ENCODE results near the gene EYS.
"Not testable (repeated sequence)": the region's sequence is repeated elsewhere in the genome, so short reads cannot be mapped to it uniquely, and the experiment has no call there.

Gene EYS

DNA sequence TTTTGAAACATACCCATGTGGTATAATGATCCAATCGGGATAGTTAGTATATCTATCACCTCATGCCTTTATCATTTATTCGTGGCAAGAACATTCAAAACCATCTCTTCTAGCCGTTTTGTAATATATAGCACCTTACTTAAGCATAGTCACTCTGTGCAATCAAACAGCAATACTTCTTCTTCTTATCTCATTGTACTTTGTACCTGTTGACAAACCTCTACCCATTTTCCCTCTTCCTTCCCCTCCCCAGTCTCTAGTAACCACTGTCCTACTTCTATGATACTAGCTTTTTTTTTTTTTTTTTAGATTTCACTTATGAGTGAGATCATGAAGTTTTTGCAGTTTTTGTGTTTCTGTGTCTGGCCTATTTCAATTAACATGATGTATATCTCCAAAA lies 296.7 kb downstream of the EYS start:
- Histone ChIP-seq H3K27me3 (ENCODE audit: control insufficient read depth in 2 of 2, insufficient read depth in 2 of 2, low read length in 2 of 2) (no peaks in the 10 kb centered on the region), H3K9ac (ENCODE audit: low read depth in 1 of 2, low read length in 2 of 2) (no peak overlapping the region), H3K9me3 (ENCODE audit: control insufficient read depth in 2 of 2, low read length in 2 of 2) (no peaks in the 10 kb centered on the region)

GRCh38 chr6:65402564-65402963 lies 304.5 kb downstream of the EYS start:
- H3K36me3 ChIP-seq (ENCODE audit: control insufficient read depth in 2 of 2, insufficient read depth in 2 of 2, low read length in 2 of 2) = no peaks in the 10 kb centered on the region
- H3K4me3 ChIP-seq (ENCODE audit: low read length in 2 of 2) = no peak overlapping the region
- H3K9me3 ChIP-seq (ENCODE audit: control insufficient read depth in 2 of 2, low read length in 2 of 2) = no peaks in the 10 kb centered on the region
- no peaks in the 10 kb centered on the region for H3K4me1 ChIP-seq (ENCODE audit: control insufficient read depth in 2 of 2, insufficient read depth in 2 of 2, low read length in 2 of 2)
- H3K27me3 ChIP-seq (ENCODE audit: control insufficient read depth in 2 of 2, insufficient read depth in 2 of 2, low read length in 2 of 2) = no peaks in the 10 kb centered on the region
- H3K27ac ChIP-seq (ENCODE audit: low read depth in 2 of 2, low read length in 2 of 2) = no peak overlapping the region
- H3K9ac ChIP-seq (ENCODE audit: low read depth in 1 of 2, low read length in 2 of 2) = no peak overlapping the region

More for the DNA sequence above, 296.7 kb downstream of the EYS start:
- Histone ChIP-seq H3K4me3 (ENCODE audit: low read length in 2 of 2) (no peak overlapping the region), H3K27ac (ENCODE audit: low read depth in 2 of 2, low read length in 2 of 2) (no peak overlapping the region), H3K36me3 (ENCODE audit: control insufficient read depth in 2 of 2, insufficient read depth in 2 of 2, low read length in 2 of 2) (no peaks in the 10 kb centered on the region), H3K4me1 (ENCODE audit: control insufficient read depth in 2 of 2, insufficient read depth in 2 of 2, low read length in 2 of 2) (no peaks in the 10 kb centered on the region)

DNA sequence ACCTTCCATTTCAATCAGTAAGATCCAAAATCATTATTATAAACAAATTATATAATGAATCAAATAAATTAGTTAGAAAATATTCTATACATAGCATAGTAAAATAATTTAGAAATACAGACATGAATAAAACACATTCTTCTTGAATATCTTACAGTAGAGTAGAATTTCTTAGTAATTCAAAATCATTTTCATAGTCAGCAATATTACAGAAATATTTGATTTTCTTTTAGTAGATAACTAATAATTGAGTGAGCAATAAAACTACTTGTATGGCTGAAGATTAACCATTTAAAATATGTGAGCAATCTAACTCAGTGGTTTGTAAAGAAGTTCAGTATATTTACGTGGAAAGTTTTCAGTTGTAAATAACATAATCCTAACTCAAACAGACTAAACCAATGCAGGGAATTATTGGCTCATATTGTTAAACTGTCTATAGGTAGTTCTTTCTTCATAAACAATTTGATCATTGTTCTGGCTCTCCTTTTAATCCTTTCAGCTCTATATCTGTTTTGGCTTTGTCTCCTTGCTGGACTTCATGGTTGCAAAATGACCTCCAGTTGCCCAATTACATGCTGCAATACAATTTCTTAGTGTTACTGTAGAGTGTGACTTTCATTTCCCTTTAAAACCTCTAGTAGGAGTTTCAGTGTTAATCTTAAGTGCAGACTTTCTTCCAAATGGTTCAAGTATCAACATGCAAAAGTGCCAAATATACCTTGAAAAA lies 307.5 kb downstream of the EYS start:
- Histone ChIP-seq H3K27me3 (ENCODE audit: control insufficient read depth in 2 of 2, insufficient read depth in 2 of 2, low read length in 2 of 2) (no peaks in the 10 kb centered on the region), H3K27ac (ENCODE audit: low read depth in 2 of 2, low read length in 2 of 2) (no peak overlapping the region), H3K4me3 (ENCODE audit: low read length in 2 of 2) (no peak overlapping the region), H3K9me3 (ENCODE audit: control insufficient read depth in 2 of 2, low read length in 2 of 2) (no peaks in the 10 kb centered on the region), H3K9ac (ENCODE audit: low read depth in 1 of 2, low read length in 2 of 2) (no peak overlapping the region), H3K4me1 (ENCODE audit: control insufficient read depth in 2 of 2, insufficient read depth in 2 of 2, low read length in 2 of 2) (no peaks in the 10 kb centered on the region), H3K36me3 (ENCODE audit: control insufficient read depth in 2 of 2, insufficient read depth in 2 of 2, low read length in 2 of 2) (no peaks in the 10 kb centered on the region)

GRCh38 chr6:65398851-65399250 lies 308.2 kb downstream of the EYS start:
- Histone ChIP-seq H3K4me1 (ENCODE audit: control insufficient read depth in 2 of 2, insufficient read depth in 2 of 2, low read length in 2 of 2) (no peaks in the 10 kb centered on the region), H3K27me3 (ENCODE audit: control insufficient read depth in 2 of 2, insufficient read depth in 2 of 2, low read length in 2 of 2) (no peaks in the 10 kb centered on the region), H3K27ac (ENCODE audit: low read depth in 2 of 2, low read length in 2 of 2) (no peak overlapping the region), H3K4me3 (ENCODE audit: low read length in 2 of 2) (no peak overlapping the region), H3K9me3 (ENCODE audit: control insufficient read depth in 2 of 2, low read length in 2 of 2) (no peaks in the 10 kb centered on the region), H3K36me3 (ENCODE audit: control insufficient read depth in 2 of 2, insufficient read depth in 2 of 2, low read length in 2 of 2) (no peaks in the 10 kb centered on the region), H3K9ac (ENCODE audit: low read depth in 1 of 2, low read length in 2 of 2) (no peak overlapping the region)

DNA sequence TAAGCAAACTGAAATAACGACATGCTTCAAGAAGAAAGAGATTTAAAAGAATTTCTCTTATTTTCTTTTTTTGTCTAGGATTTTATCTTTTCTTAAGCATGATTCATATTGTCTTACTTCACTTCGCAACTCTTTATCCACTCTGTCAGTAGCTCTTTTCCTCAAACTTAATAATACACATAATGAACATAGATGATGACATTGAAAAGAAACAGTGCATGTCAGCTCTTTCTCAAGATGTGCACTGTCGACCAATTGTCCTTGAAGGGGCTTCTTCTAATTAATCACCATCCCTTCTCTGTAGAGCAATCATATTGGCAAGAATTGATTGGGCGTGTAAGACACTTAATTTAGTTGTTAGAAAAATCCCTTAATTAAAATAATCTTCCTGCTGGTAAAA lies 356.5 kb downstream of the EYS start:
- H3K9ac ChIP-seq (ENCODE audit: low read depth in 1 of 2, low read length in 2 of 2) = no peak overlapping the region
- H3K4me1 ChIP-seq (ENCODE audit: control insufficient read depth in 2 of 2, insufficient read depth in 2 of 2, low read length in 2 of 2) = no peaks in the 10 kb centered on the region
- no peak overlapping the region for H3K4me3 ChIP-seq (ENCODE audit: low read length in 2 of 2)
- H3K9me3 ChIP-seq (ENCODE audit: control insufficient read depth in 2 of 2, low read length in 2 of 2) = no peaks in the 10 kb centered on the region
- H3K27me3 ChIP-seq (ENCODE audit: control insufficient read depth in 2 of 2, insufficient read depth in 2 of 2, low read length in 2 of 2) = no peaks in the 10 kb centered on the region
- H3K27ac ChIP-seq (ENCODE audit: low read depth in 2 of 2, low read length in 2 of 2) = no peak overlapping the region
- no peaks in the 10 kb centered on the region for H3K36me3 ChIP-seq (ENCODE audit: control insufficient read depth in 2 of 2, insufficient read depth in 2 of 2, low read length in 2 of 2)

DNA sequence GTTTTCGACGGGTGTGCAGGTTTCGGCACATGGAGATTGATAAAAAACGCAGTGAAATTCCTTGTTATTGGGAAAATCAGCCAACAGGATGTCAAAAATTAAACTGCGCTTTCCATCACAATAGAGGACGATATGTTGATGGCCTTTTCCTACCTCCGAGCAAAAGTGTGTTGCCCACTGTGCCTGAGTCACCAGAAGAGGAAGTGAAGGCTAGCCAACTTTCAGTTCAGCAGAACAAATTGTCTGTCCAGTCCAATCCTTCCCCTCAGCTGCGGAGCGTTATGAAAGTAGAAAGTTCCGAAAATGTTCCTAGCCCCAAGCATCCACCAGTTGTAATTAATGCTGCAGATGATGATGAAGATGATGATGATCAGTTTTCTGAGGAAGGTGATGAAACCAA lies 404.4 kb downstream of the EYS start:
- H3K27ac ChIP-seq (ENCODE audit: low read depth in 2 of 2, low read length in 2 of 2); H3K27me3 ChIP-seq (ENCODE audit: control insufficient read depth in 2 of 2, insufficient read depth in 2 of 2, low read length in 2 of 2); H3K4me1 ChIP-seq (ENCODE audit: control insufficient read depth in 2 of 2, insufficient read depth in 2 of 2, low read length in 2 of 2); H3K36me3 ChIP-seq (ENCODE audit: control insufficient read depth in 2 of 2, insufficient read depth in 2 of 2, low read length in 2 of 2); H3K9me3 ChIP-seq (ENCODE audit: control insufficient read depth in 2 of 2, low read length in 2 of 2); H3K9ac ChIP-seq (ENCODE audit: low read depth in 1 of 2, low read length in 2 of 2); H3K4me3 ChIP-seq (ENCODE audit: low read length in 2 of 2): not testable (repeated sequence)

DNA sequence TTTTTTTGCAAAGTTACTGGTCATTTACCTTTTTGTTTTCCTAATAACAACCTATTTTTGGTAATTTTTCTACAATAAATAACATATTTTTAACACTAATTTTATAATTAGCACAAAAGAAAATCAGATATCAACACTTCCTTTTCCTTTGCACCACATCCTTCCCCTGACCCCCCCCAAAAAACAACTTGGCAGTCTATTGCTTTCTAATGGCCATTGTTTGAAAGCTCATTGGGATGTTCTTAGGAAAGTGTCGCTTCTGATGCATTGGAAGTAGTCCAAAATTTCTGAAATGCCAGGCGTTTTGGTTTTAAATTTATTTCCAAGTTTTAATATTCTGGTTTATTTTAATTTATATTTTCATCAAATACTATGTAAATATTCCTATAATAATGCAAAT lies 407.8 kb downstream of the EYS start:
- no peak overlapping the region for H3K9ac ChIP-seq (ENCODE audit: low read depth in 1 of 2, low read length in 2 of 2)
- no peaks in the 10 kb centered on the region for H3K4me1 ChIP-seq (ENCODE audit: control insufficient read depth in 2 of 2, insufficient read depth in 2 of 2, low read length in 2 of 2)
- H3K27me3 ChIP-seq (ENCODE audit: control insufficient read depth in 2 of 2, insufficient read depth in 2 of 2, low read length in 2 of 2) = no peaks in the 10 kb centered on the region
- no peak overlapping the region for H3K27ac ChIP-seq (ENCODE audit: low read depth in 2 of 2, low read length in 2 of 2)
- H3K4me3 ChIP-seq (ENCODE audit: low read length in 2 of 2) = no peak overlapping the region
- H3K9me3 ChIP-seq (ENCODE audit: control insufficient read depth in 2 of 2, low read length in 2 of 2) = no peaks in the 10 kb centered on the region
- no peaks in the 10 kb centered on the region for H3K36me3 ChIP-seq (ENCODE audit: control insufficient read depth in 2 of 2, insufficient read depth in 2 of 2, low read length in 2 of 2)

DNA sequence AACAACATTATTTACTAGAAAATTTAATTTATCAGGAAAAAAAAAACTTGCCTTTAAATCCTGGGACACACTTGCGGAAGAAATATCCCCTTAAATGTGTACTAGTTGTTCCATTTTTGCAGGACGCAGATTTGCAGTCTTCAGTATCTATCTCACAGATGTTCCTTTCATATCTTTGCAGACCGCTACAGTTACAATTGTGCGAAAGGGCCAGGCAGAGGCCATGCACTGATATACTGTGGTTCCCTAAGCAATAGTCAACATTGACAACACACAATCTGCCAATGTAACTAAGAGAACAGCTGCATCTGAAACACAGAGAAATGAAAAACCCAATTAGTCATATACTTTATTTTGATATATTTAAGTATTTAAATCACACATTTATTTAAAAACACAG lies 411.2 kb downstream of the EYS start:
- no peak overlapping the region for H3K9ac ChIP-seq (ENCODE audit: low read depth in 1 of 2, low read length in 2 of 2)
- H3K4me3 ChIP-seq (ENCODE audit: low read length in 2 of 2) = no peak overlapping the region
- no peaks in the 10 kb centered on the region for H3K9me3 ChIP-seq (ENCODE audit: control insufficient read depth in 2 of 2, low read length in 2 of 2)
- no peaks in the 10 kb centered on the region for H3K36me3 ChIP-seq (ENCODE audit: control insufficient read depth in 2 of 2, insufficient read depth in 2 of 2, low read length in 2 of 2)
- H3K27me3 ChIP-seq (ENCODE audit: control insufficient read depth in 2 of 2, insufficient read depth in 2 of 2, low read length in 2 of 2) = no peaks in the 10 kb centered on the region
- no peaks in the 10 kb centered on the region for H3K4me1 ChIP-seq (ENCODE audit: control insufficient read depth in 2 of 2, insufficient read depth in 2 of 2, low read length in 2 of 2)
- H3K27ac ChIP-seq (ENCODE audit: low read depth in 2 of 2, low read length in 2 of 2) = no peak overlapping the region

DNA sequence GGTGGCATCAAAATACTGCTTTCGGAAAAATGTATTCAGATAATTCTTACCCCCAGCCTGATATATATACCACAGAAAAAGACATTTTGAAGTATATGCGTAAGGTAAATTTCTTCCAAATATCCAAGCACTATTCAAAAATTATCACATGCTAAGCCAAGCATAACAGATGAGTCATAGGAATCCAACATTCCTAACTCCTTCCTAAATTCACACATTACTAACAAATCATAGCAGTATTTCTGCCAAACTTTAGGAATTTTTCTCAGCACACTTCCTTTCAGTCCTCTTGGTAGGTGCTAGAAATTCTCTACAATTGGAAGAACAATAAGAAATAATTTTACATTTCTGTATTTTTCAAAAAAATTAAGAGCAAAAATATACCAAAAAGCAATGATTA lies 417.5 kb downstream of the EYS start:
- Histone ChIP-seq H3K36me3 (ENCODE audit: control insufficient read depth in 2 of 2, insufficient read depth in 2 of 2, low read length in 2 of 2) (no peaks in the 10 kb centered on the region), H3K27ac (ENCODE audit: low read depth in 2 of 2, low read length in 2 of 2) (no peak overlapping the region), H3K4me3 (ENCODE audit: low read length in 2 of 2) (no peak overlapping the region)

GRCh38 chr6:65285275-65285674 lies 421.8 kb downstream of the EYS start:
- Histone ChIP-seq H3K36me3 (ENCODE audit: control insufficient read depth in 2 of 2, insufficient read depth in 2 of 2, low read length in 2 of 2) (no peaks in the 10 kb centered on the region), H3K27me3 (ENCODE audit: control insufficient read depth in 2 of 2, insufficient read depth in 2 of 2, low read length in 2 of 2) (no peaks in the 10 kb centered on the region), H3K9me3 (ENCODE audit: control insufficient read depth in 2 of 2, low read length in 2 of 2) (no peaks in the 10 kb centered on the region), H3K4me1 (ENCODE audit: control insufficient read depth in 2 of 2, insufficient read depth in 2 of 2, low read length in 2 of 2) (no peaks in the 10 kb centered on the region), H3K9ac (ENCODE audit: low read depth in 1 of 2, low read length in 2 of 2) (no peak overlapping the region), H3K4me3 (ENCODE audit: low read length in 2 of 2) (no peak overlapping the region), H3K27ac (ENCODE audit: low read depth in 2 of 2, low read length in 2 of 2) (no peak overlapping the region)

More for the DNA sequence above, 417.5 kb downstream of the EYS start:
- Histone ChIP-seq H3K27me3 (ENCODE audit: control insufficient read depth in 2 of 2, insufficient read depth in 2 of 2, low read length in 2 of 2) (no peaks in the 10 kb centered on the region), H3K4me1 (ENCODE audit: control insufficient read depth in 2 of 2, insufficient read depth in 2 of 2, low read length in 2 of 2) (no peaks in the 10 kb centered on the region), H3K9ac (ENCODE audit: low read depth in 1 of 2, low read length in 2 of 2) (no peak overlapping the region), H3K9me3 (ENCODE audit: control insufficient read depth in 2 of 2, low read length in 2 of 2) (no peaks in the 10 kb centered on the region)

- no peak overlapping the region for H3K4me3 ChIP-seq (ENCODE audit: low read length in 2 of 2)
- no peak overlapping the region for H3K27ac ChIP-seq (ENCODE audit: low read depth in 2 of 2, low read length in 2 of 2)
- H3K27me3 ChIP-seq (ENCODE audit: control insufficient read depth in 2 of 2, insufficient read depth in 2 of 2, low read length in 2 of 2) = no peaks in the 10 kb centered on the region
- H3K4me1 ChIP-seq (ENCODE audit: control insufficient read depth in 2 of 2, insufficient read depth in 2 of 2, low read length in 2 of 2) = no peaks in the 10 kb centered on the region
- no peaks in the 10 kb centered on the region for H3K36me3 ChIP-seq (ENCODE audit: control insufficient read depth in 2 of 2, insufficient read depth in 2 of 2, low read length in 2 of 2)
- H3K9ac ChIP-seq (ENCODE audit: low read depth in 1 of 2, low read length in 2 of 2) = no peak overlapping the region
- H3K9me3 ChIP-seq (ENCODE audit: control insufficient read depth in 2 of 2, low read length in 2 of 2) = no peaks in the 10 kb centered on the region
Observed at GRCh38 chr6:65280060-65280459, 427.0 kb downstream of the EYS start.
